Measurements from ENCODE around the gene ANKRD44.

Gene ANKRD44

DNA sequence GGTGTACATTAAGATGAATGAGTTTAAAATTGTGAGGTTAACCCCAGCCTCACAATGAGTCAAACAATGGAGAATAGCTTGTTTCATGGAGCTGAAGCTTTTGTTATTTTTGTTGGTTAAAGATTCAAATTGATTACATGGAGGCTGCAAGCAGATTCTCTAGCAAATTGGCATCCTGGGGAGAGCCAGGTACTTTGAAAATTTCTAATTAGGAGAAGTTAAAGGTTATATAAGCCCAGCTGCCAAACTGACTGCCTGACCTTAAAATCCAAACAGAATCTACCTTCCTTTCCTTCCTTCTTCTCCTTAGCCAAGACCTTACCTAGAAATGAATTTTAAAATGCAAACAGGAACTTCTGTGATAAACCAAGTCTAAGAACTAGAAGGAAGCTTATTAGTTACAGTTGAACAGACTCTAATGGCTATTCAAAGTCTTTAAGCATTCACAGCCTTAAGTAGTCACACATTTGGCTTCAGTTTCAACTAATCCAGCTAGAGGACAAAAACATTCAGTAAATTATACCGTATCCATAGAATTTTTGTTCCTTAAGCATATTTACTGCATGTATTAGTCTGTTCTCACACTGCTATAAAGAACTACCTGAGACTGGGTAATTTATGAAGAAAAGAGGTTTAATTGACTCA lies 352.6 kb downstream of the ANKRD44 start:
- DNase-seq (ENCODE audit: low spot score), result no peak

DNA sequence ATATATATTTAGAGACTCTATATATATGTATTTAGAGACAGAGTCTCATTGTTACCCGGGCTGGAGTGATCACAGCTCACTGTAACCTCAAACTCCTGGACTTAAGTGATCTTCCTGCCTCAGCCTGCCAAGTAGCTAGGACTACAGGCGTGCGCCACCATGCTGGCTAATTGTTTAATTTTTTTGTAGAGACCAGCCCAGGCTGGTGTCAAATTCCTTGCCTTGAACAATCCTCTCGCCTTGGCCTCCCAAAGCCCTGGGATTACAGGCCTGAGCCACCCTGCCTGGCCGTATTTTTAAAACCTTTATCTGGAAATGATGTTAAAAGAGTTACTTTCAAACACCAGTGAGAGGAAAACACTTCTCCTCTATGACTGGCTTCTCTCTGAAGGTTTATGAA lies 353.1 kb downstream of the ANKRD44 start:
- DNase-seq (ENCODE audit: low spot score), result no peak

DNA sequence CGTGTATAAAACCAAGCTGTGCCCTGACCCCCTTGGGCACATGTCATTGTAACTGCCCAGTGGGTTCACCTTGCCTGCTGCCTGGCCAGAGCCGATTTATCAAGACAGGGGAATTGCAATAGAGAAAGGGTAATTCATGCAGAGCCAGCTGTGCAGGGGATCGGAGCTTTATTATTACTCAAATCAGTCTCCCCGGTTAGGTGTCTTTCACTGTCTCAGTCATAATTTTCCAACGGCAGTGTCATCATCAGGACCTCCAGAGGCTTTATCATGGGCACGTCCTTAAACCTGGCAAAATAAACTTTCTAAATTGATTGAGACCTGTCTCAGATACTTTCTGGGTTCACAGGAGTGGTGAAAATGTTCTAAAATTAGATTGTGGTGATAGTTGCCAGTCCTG lies 354.5 kb downstream of the ANKRD44 start:
- DNase-seq (ENCODE audit: low spot score), result no peak

DNA sequence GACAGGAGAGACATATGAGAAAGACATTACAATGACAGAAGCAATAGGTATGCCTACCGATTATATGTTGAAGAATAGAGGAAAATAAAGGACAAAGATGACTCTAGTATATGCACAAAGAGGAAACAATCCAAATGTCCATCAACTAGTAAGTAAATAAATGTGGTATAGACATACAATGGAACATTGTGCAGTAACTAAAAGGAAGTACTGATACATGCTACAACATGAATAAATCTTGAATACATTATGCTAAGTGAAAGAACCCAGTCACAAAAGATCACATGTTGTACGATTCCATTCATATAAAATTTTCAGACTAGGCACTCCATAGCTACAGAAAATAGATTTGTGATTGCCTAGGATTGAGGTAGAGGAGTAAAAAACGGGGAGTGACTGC lies 355.5 kb downstream of the ANKRD44 start:
- no peak for DNase-seq (ENCODE audit: low spot score)

DNA sequence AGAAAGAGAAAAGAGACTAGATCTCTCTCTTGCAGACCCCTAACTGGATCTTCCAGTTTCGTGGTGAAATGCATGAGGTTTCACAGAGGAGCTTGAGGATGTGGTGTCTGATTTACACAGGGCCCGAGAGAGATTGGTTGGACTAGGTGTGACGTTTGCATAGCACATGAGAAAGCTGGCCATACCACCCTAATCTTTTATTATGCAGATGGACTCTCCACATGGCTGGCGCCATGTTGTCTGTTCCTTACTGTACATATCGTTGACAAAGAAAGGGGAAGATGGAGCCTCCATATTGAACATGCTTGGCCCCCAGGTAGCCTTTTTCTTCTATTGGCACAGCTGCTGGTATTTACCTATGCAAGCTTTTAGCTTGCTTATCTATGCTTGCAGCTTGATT lies 356.6 kb downstream of the ANKRD44 start:
- DNase-seq (ENCODE audit: low spot score), result no peak

DNA sequence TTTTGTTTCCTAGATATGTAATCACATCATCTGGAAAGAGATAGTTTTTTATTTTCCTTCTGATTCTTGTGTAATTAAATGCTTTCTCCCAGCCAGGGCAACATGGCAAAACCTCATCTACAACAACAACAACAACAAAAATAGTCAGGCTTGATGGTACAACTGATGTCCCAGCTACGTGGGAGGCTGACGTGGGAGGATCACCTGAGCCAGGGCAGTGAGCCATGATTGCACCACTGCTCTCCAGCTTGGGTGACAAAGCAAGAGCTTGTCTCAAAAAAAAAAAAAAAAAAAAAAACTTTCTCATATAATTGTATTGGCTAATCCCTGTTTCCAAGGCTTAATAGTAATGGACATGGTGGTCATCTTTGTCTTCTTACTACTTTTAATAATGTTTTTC lies 357.6 kb downstream of the ANKRD44 start:
- no peak for DNase-seq (ENCODE audit: low spot score)

DNA sequence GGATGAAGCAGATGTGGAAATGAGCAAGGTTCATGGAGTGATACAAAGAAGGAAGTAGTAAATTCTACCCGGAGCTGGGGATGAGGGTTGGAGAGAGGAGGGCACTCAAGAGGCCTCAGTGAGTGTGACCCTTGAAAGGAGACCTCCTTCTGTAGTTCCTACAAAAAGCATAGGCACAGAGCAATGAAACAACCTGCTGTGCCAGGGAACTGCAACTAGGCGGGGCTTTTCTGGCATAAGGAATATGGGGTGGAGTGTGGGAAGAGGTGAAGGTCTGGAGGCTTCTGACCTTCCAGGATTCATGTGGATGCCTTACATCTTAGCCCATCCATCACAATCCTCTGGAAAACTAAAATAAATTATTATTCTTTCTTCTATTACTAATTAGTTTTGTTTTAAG lies 358.6 kb downstream of the ANKRD44 start:
- no peak for DNase-seq (ENCODE audit: low spot score)

DNA sequence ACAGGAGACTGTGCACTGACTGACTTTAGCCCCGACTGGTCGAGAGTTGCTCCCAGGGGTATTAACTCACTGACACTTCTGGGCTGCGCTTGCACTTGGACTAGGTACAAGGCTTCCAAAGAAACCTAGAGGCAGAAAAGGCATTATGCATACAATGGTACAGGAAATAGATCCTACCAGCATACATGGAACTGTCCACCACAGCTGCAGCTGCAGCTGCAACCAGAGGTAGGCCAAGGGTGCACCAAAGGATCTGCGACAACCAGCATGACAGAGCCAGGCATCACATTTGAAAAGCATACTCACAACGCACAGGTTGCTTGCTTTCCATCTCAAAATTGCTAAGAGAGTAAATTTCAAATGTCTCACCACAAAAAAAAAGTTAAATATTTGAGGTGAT lies 361.5 kb downstream of the ANKRD44 start:
- no peak for DNase-seq (ENCODE audit: low spot score)

DNA sequence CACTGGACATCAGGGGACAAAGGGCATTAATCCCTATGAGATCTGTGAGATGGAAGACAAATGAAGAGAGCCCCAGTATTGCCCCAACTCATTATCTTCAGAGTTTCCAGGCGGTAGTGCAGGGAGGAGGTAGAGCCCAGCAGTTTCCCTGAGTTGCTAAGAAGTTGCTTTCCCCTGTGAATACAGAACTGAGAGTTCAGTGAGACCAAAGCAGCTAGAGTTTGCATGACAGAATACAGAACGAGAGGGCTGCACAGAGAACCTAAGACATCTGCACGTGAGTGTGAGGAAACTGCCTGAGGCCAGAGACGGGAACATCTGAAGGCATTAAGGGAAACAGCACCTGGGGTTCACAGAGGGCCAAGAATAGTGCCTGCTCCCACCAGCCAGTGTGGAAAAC lies 366.0 kb downstream of the ANKRD44 start:
- no peak for DNase-seq (ENCODE audit: low spot score)

DNA sequence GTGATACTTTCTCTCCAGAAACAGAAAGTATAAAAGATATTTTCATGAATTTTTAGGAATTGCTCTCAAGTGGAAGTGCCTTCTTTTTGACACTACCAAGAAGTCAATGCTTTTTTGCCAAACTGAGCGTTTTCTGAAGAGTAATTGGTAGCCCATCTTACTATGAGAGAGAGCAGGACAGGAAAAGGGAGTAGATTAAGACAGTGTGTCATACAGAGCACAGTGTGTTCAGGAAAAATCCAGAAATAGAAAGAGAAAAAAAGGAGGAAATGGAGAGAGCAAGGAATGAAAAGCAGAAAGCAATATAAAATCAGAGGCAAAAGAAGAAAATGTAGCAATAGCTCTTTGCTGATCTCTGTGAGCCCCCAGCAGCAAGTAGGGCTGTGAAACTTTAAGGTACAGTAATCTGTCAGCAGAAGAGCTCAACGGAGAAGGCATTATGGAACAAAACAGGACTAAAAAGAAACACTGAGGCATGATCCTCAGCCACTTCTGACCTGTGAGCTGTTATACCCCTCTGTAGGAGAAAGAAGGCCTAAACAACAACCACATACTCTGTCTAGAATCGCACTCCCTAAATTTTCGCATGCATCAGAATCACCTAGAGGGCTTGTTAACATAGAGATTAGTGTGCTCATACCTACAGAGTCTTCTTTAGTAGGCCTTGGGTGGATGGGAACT lies 369.0 kb downstream of the ANKRD44 start:
- DNase-seq (ENCODE audit: low spot score), result no peak

DNA sequence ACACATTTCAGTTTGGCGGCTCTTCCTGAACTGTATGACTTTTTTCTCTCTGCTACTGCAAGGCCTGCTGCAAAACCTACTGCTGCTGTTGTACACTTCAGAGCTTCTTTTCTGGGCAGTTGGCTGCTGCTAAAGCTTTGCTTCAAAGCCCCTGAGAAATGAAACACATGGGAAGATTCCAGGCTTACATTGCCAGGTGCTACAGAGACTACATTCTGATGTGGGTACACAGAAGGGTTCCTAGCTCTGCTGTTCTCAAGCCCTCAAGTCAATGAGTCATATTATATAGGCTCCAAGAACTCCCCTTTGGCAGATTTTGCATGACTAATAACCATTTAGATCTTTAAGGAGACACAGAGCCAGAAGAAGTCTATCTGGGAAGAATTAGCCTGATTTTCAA lies 371.2 kb downstream of the ANKRD44 start:
- DNase-seq (ENCODE audit: low spot score), result no peak
